Liver (tissue), 9 donors: ENCODE results near the gene FANCG. TPM values are rescaled to one million over a fixed set of nuclear protein-coding genes. Genes with fewer than 3 reads are reported as not detected.

ENCODE experiments used
- DNase-seq: peaks from one replicate; pipeline ENCODE4 v3.0.0-alpha.2; 2017; ENCODE audit warnings: low spot score
- H3K27ac ChIP-seq, 2 donors: one replicate each; pipeline ENCODE4 v1.7.0; 2013; ENCODE audit warnings: inconsistent platforms in 2 of 2, low read length in 2 of 2, control low read depth in 1 of 2, low read depth in 1 of 2, mild to moderate bottlenecking in 1 of 2
- H3K27me3 ChIP-seq, 4 donors: one replicate each; pipeline versions ENCODE4 v1.6.1 to v1.7.0; 2013; ENCODE audit warnings: low read length in 3 of 4, inconsistent platforms in 1 of 4, mild to moderate bottlenecking in 1 of 4, moderate library complexity in 1 of 4; ENCODE audit not compliant: control insufficient read depth in 4 of 4, insufficient read depth in 4 of 4
- H3K36me3 ChIP-seq, 4 donors: one replicate each; pipeline versions ENCODE4 v1.6.1 to v1.7.0; 2013; ENCODE audit warnings: low read length in 3 of 4, mild to moderate bottlenecking in 3 of 4, low read depth in 1 of 4, moderate library complexity in 1 of 4; ENCODE audit not compliant: control insufficient read depth in 4 of 4, insufficient read depth in 3 of 4
- H3K4me1 ChIP-seq, 4 donors: one replicate each; pipeline versions ENCODE4 v1.6.1 to v1.7.0; 2013; ENCODE audit warnings: low read length in 3 of 4, mild to moderate bottlenecking in 3 of 4, moderate library complexity in 1 of 4; ENCODE audit not compliant: control insufficient read depth in 4 of 4, insufficient read depth in 4 of 4
- H3K4me3 ChIP-seq, 3 donors: one replicate each; pipeline versions ENCODE4 v1.6.1 to v1.7.0; 2013; ENCODE audit warnings: low read length in 3 of 3, control low read depth in 1 of 3, low read depth in 1 of 3, mild to moderate bottlenecking in 1 of 3
- H3K9ac ChIP-seq, 2 donors: one replicate each; pipeline ENCODE4 v1.7.0; 2013; ENCODE audit warnings: low read length in 2 of 2, mild to moderate bottlenecking in 2 of 2, moderate library complexity in 2 of 2, control low read depth in 1 of 2, low read depth in 1 of 2
- H3K9me3 ChIP-seq, 4 donors: one replicate each; pipeline versions ENCODE4 v1.6.1 to v1.7.0; 2013; ENCODE audit warnings: low read length in 3 of 4; ENCODE audit not compliant: control insufficient read depth in 4 of 4
- ATF3 ChIP-seq: IDR thresholded peaks from 2 replicates; pipeline ENCODE4 v1.6.1; 2016; ENCODE audit warnings: antibody characterized with exemption
- EGR1 ChIP-seq, 2 donors: IDR thresholded peaks; 2 replicates each; pipeline ENCODE4 v1.6.1; 2016 to 2018; ENCODE audit warnings: antibody characterized with exemption in 2 of 2, low read depth in 2 of 2
- FOXA1 ChIP-seq: IDR thresholded peaks from 2 replicates; pipeline ENCODE4 v1.6.1; 2016; ENCODE audit warnings: antibody characterized with exemption
- FOXA2 ChIP-seq: IDR thresholded peaks from 2 replicates; pipeline ENCODE4 v1.6.1; 2016; ENCODE audit warnings: antibody characterized with exemption
- GABPA ChIP-seq, 2 donors: IDR thresholded peaks in 1 of 2; conservative IDR thresholded peaks in 1 of 2; 2 replicates each; pipeline ENCODE4 v1.6.1; 2016; ENCODE audit warnings: antibody characterized with exemption in 2 of 2, mild to moderate bottlenecking in 1 of 2, moderate library complexity in 1 of 2
- HNF4A ChIP-seq, 2 donors: conservative IDR thresholded peaks; 2 replicates each; pipeline ENCODE4 v1.6.1; 2016; ENCODE audit warnings: antibody characterized with exemption in 2 of 2, mild to moderate bottlenecking in 2 of 2
- HNF4G ChIP-seq: IDR thresholded peaks from 2 replicates; pipeline ENCODE4 v1.6.1; 2016; ENCODE audit warnings: antibody characterized with exemption
- JUND ChIP-seq, 2 donors: IDR thresholded peaks; 2 replicates each; pipeline ENCODE4 v1.6.1; 2016; ENCODE audit warnings: antibody characterized with exemption in 2 of 2
- NR2F2 ChIP-seq: IDR thresholded peaks from 2 replicates; pipeline ENCODE4 v1.6.1; 2016; ENCODE audit warnings: antibody characterized with exemption
- RAD21 ChIP-seq, 2 donors: IDR thresholded peaks; 2 replicates each; pipeline ENCODE4 v1.6.1; 2016; ENCODE audit warnings: antibody characterized with exemption in 2 of 2, mild to moderate bottlenecking in 2 of 2
- REST ChIP-seq: IDR thresholded peaks from 2 replicates; pipeline ENCODE4 v1.6.1; 2016; ENCODE audit warnings: antibody characterized with exemption, mild to moderate bottlenecking
- RXRA ChIP-seq, 2 donors: IDR thresholded peaks; 2 replicates each; pipeline ENCODE4 v1.6.1; 2017 to 2018; ENCODE audit warnings: antibody characterized with exemption in 2 of 2, mild to moderate bottlenecking in 1 of 2
- SP1 ChIP-seq: IDR thresholded peaks from 2 replicates; pipeline ENCODE4 v1.6.1; 2018; ENCODE audit warnings: antibody characterized with exemption, mild to moderate bottlenecking
- TAF1 ChIP-seq: conservative IDR thresholded peaks from 2 replicates; pipeline ENCODE4 v1.6.1; 2016; ENCODE audit warnings: antibody characterized with exemption, mild to moderate bottlenecking
- YY1 ChIP-seq: IDR thresholded peaks from 2 replicates; pipeline ENCODE4 v1.6.1; 2016; ENCODE audit warnings: antibody characterized with exemption, mild to moderate bottlenecking
- ZBTB33 ChIP-seq: IDR thresholded peaks from 2 replicates; pipeline ENCODE4 v1.6.1; 2016; ENCODE audit warnings: antibody characterized with exemption
- WGBS: extraction: QIAGEN DNeasy Blood & Tissue Kit; methylation state at CpG from one replicate; pipeline ENCODE4 v1.1.7; 2013; 5-methylcytosine and 5-hydroxymethylcytosine counted together
- polyA plus RNA-seq, 2 donors: library from polyadenylated mRNA; stranded (reverse) in 1 of 2; unstranded in 1 of 2; fragments of 200-250 nt in 1 of 2; fragments of >200 nt in 1 of 2; fragmentation: Nextera tagmentation in 1 of 2; extraction: Ambion mirVana in 1 of 2; gene quantifications; one replicate each; pipeline versions ENCODE4 v1.2.1 to v1.2.3, GENCODE V29; 2013 to 2015
- total RNA-seq, 2 donors: library from RNA; depleted of rRNA; stranded (reverse); fragments of >200 nt; gene quantifications; one replicate each; pipeline ENCODE4 v1.2.3, GENCODE V29; 2014
- TF ChIP-seq, protein P1 (sequence below): fragments of 150-350 bp; IDR thresholded peaks from 2 replicates; pipeline ENCODE4 v1.5.1; 2017; ENCODE audit warnings: improper control_type of control experiment, low read depth, low read length; ENCODE audit not compliant: missing input control
- TF ChIP-seq, protein P2 (sequence below): IDR thresholded peaks from 2 replicates; pipeline ENCODE4 v1.6.1; 2016; ENCODE audit warnings: antibody characterized with exemption
- donor health status: healthy.
- donor health status: healthy.
- donor health status: healthy.
- donor health status: healthy.
- donor health status: healthy.

Gene FANCG
- total and polyA plus RNA-seq, 4 donors, result 1.7 to 16.0 (median 4.0) TPM

DNA sequence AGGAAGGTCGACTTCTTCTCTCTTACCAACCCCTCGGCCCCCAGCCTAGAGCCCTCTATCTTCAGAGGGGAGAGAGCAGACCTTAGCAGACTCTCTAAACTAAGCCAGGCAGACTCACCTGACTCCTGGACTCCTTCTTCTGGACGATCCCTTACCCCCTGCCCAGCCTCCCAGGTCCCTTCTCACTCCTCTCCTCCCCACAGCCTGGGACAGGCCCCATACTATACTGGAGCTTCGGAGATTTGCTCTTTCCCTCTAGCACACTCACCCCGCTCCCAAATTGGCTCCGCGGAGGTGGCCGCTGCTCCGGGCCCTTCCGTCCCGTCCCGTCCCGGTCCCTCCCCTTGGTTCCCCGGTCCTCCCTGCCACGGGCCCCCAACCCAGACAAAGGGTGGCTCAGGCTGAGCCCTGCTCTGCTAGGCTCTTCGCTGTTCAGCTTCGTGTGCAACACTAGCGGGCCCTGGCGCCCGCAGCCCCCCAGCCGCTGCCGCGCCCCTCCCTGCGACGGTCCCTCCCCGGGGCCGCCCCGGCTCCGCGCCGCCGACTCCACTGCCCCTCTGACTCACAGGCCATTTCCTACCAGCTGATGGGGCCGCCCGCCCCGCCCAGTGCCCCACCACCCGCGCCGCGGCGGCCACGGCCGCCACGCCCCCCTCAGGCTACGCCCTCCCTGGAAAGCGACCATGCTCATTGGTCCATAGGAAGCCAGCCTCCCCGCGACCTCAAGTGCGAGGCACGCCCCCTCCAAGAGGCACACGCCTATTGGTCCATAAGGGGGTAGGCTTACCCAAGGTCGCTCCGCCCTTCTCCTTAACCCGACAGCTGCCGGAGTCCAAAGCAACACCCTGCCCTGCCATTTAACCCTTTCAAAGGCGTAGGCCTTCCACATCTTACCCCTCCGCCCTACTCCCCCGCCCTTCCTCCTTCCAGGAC, 31.5 kb upstream of the FANCG start (continued):
- TF ChIP-seq FOXA1 (no peak), ZBTB33 (no peak), FOXA2 (no peak), GABPA (IDR thresholded peaks at IDR 0.05 in 1 of 2, conservative IDR thresholded peaks at IDR 0.05 in 1 of 2) (peak in 1 of 2 donors; percentile 52), SP1 (peak; percentile 83), TAF1 (no peak)

DNA sequence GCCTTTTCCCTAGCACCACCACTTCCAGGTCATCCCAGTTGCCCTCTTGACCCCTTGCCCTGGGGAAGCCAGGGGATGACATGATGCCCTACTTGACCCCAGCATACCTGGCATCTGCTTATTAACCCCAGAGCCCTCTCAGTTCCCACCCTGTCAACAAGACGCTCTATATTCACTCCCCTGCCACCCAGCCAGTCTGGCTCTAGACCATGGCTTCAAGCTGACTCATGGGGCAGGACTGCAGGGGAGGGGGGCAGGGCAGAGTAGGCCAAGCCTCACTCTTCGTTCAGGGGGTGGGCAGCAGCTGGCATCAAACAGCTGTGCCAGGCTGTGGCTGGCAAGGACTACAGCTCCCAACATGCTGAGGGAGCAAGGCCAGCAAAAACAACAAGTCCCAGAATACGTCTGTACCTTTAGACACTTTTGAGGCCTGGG, 30.6 kb upstream of the FANCG start:
- peaks cover 19 to 53% (median 40%) of the 10 kb centered on the region in 4 donors for H3K4me1 ChIP-seq
- H3K36me3 ChIP-seq, result peaks cover 6 to 28% (median 13%) of the 10 kb centered on the region in 4 donors
- peak overlapping the region in 1 of 3 donors; percentile 80 for H3K4me3 ChIP-seq
- no peaks in the 10 kb centered on the region for H3K9me3 ChIP-seq
- peak overlapping the region; percentile 62 to 81 for H3K9ac ChIP-seq
- 41% methylated on average over 3 of the region's 3 CpGs for WGBS
- no peaks in the 10 kb centered on the region for H3K27me3 ChIP-seq
- TF ChIP-seq YY1, result no peak
- TF ChIP-seq, protein P1, sequence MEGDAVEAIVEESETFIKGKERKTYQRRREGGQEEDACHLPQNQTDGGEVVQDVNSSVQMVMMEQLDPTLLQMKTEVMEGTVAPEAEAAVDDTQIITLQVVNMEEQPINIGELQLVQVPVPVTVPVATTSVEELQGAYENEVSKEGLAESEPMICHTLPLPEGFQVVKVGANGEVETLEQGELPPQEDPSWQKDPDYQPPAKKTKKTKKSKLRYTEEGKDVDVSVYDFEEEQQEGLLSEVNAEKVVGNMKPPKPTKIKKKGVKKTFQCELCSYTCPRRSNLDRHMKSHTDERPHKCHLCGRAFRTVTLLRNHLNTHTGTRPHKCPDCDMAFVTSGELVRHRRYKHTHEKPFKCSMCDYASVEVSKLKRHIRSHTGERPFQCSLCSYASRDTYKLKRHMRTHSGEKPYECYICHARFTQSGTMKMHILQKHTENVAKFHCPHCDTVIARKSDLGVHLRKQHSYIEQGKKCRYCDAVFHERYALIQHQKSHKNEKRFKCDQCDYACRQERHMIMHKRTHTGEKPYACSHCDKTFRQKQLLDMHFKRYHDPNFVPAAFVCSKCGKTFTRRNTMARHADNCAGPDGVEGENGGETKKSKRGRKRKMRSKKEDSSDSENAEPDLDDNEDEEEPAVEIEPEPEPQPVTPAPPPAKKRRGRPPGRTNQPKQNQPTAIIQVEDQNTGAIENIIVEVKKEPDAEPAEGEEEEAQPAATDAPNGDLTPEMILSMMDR, result no peak
- TF ChIP-seq EGR1 (IDR thresholded peaks at IDR 0.05; ENCODE audit: low read depth in 2 of 2), result no peak
- TF ChIP-seq REST, result no peak
- TF ChIP-seq HNF4G, result no peak
- TF ChIP-seq FOXA2, result no peak
- no peak for TF ChIP-seq SP1
- TF ChIP-seq ZBTB33, result no peak
- peak in 1 of 2 donors; percentile 51 for TF ChIP-seq RXRA (IDR thresholded peaks at IDR 0.05)
- no peak for TF ChIP-seq JUND (IDR thresholded peaks at IDR 0.05)
- TF ChIP-seq, protein P2, sequence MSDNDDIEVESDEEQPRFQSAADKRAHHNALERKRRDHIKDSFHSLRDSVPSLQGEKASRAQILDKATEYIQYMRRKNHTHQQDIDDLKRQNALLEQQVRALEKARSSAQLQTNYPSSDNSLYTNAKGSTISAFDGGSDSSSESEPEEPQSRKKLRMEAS, result no peak
- TF ChIP-seq NR2F2, result peak; percentile 30
- TF ChIP-seq RAD21 (IDR thresholded peaks at IDR 0.05), result no peak
- TF ChIP-seq ATF3, result no peak
- no peak for TF ChIP-seq FOXA1
- TF ChIP-seq TAF1, result no peak
- no peak for TF ChIP-seq HNF4A (conservative IDR thresholded peaks at IDR 0.05)
- TF ChIP-seq GABPA (IDR thresholded peaks at IDR 0.05 in 1 of 2, conservative IDR thresholded peaks at IDR 0.05 in 1 of 2), result no peak
- no peak overlapping the region for H3K27ac ChIP-seq
- DNase-seq, result peak; percentile 70
